ENCODE data around the gene KLC1. TPM values are rescaled to one million over a fixed set of nuclear protein-coding genes. Genes with fewer than 3 reads are reported as not detected.

Gene KLC1
- total RNA-seq, 1 experiment from 2014 or later: 121 TPM

- no peak for ATAC-seq
- intact Hi-C loops (cut with micrococcal nuclease): no loop called here
- Histone ChIP-seq H3K9ac (ENCODE audit: low read length) (no peak overlapping the region), H3K27me3 (ENCODE audit: insufficient read depth, low read length) (no peaks in the 10 kb centered on the region), H3K36me3 (ENCODE audit: control insufficient read depth in 1 of 2, insufficient read depth in 2 of 2, low read length in 2 of 2) (no peaks in the 10 kb centered on the region; a peak in 2 of 4 replicates), H3K4me2 (ENCODE audit: low read length) (no peak overlapping the region), H3K9me3 (ENCODE audit: control insufficient read depth in 1 of 2, insufficient read depth in 1 of 2, low read depth in 1 of 2, low read length in 2 of 2) (no peaks in the 10 kb centered on the region), H3K4me1 (ENCODE audit: control insufficient read depth in 1 of 2, insufficient read depth in 2 of 2, low read length in 2 of 2) (no peaks in the 10 kb centered on the region), H3K27ac (ENCODE audit: low read depth, low read length) (no peak overlapping the region), H3K4me3 (replicated peaks in 1 of 2; ENCODE audit: low read depth in 1 of 2, low read length in 2 of 2) (no peak overlapping the region), H3K9me2 (ENCODE audit: insufficient read depth) (no peaks in the 10 kb centered on the region), H2AFZ (ENCODE audit: low read depth, low read length, poor library complexity, severe bottlenecking) (no peak overlapping the region), H4K20me1 (ENCODE audit: insufficient read depth) (no peaks in the 10 kb centered on the region), H3K79me2 (ENCODE audit: insufficient read depth, low read length) (no peaks in the 10 kb centered on the region)
- ChIA-PET RAD21 (ENCODE audit: low non-redundant PET in 1 of 2, low total read pairs in 2 of 2, uncharacterized antibody in 2 of 2, unreplicated experiment in 2 of 2) (no interaction called here), POLR2A (no interaction called here), CTCF (no interaction called here)
- no TSS peak for BruUV-seq (replicated peaks)
- no peak for DNase-seq (ENCODE audit: low read depth, low spot score)
- TF ChIP-seq POLR2AphosphoS5 (IDR thresholded peaks at IDR 0.05; ENCODE audit: low read depth, low read length) (no peak), ZNF274 (IDR thresholded peaks at IDR 0.05; ENCODE audit: low read depth, low read length) (no peak), EGR1 (IDR thresholded peaks at IDR 0.05; ENCODE audit: low read depth) (no peak), SIN3A (IDR thresholded peaks at IDR 0.05; ENCODE audit: low read depth) (no peak), JUND (IDR thresholded peaks at IDR 0.05) (no peak), EZH2phosphoT487 (IDR thresholded peaks at IDR 0.05; ENCODE audit: borderline replicate concordance) (no peak), EZH2 (IDR thresholded peaks at IDR 0.05) (no peak), SRF (IDR thresholded peaks at IDR 0.05; ENCODE audit: low read depth) (no peak), MAX (IDR thresholded peaks at IDR 0.05) (no peak), ATF3 (IDR thresholded peaks at IDR 0.05) (no peak), CEBPB (IDR thresholded peaks at IDR 0.05; ENCODE audit: low read depth) (no peak), RAD21 (IDR thresholded peaks at IDR 0.05; ENCODE audit: low read depth) (no peak), SP1 (IDR thresholded peaks at IDR 0.05; ENCODE audit: low read depth) (no peak)
Observed at GRCh38 chr14:103745424-103745823, 116.4 kb downstream of the KLC1 start.

- BruUV-seq (replicated peaks): no TSS peak
- Histone ChIP-seq H3K27me3 (ENCODE audit: insufficient read depth, low read length) (no peaks in the 10 kb centered on the region), H3K4me3 (replicated peaks in 1 of 2; ENCODE audit: low read depth in 1 of 2, low read length in 2 of 2) (no peak overlapping the region), H3K36me3 (ENCODE audit: control insufficient read depth in 1 of 2, insufficient read depth in 2 of 2, low read length in 2 of 2) (no peaks in the 10 kb centered on the region; a peak in 2 of 4 replicates), H3K9ac (ENCODE audit: low read length) (no peak overlapping the region), H3K9me2 (ENCODE audit: insufficient read depth) (no peaks in the 10 kb centered on the region), H3K9me3 (ENCODE audit: control insufficient read depth in 1 of 2, insufficient read depth in 1 of 2, low read depth in 1 of 2, low read length in 2 of 2) (no peaks in the 10 kb centered on the region), H3K79me2 (ENCODE audit: insufficient read depth, low read length) (no peaks in the 10 kb centered on the region), H2AFZ (ENCODE audit: low read depth, low read length, poor library complexity, severe bottlenecking) (no peak overlapping the region), H3K27ac (ENCODE audit: low read depth, low read length) (no peak overlapping the region), H4K20me1 (ENCODE audit: insufficient read depth) (no peaks in the 10 kb centered on the region), H3K4me2 (ENCODE audit: low read length) (no peak overlapping the region), H3K4me1 (ENCODE audit: control insufficient read depth in 1 of 2, insufficient read depth in 2 of 2, low read length in 2 of 2) (no peaks in the 10 kb centered on the region)
- ATAC-seq (peak; percentile 27; the same call in 1 of the 2 replicates), DNase-seq (ENCODE audit: low read depth, low spot score) (no peak)
- TF ChIP-seq ZFX (IDR thresholded peaks at IDR 0.05): no peak
- TF ChIP-seq EGR1 (IDR thresholded peaks at IDR 0.05; ENCODE audit: low read depth): no peak
- TF ChIP-seq POLR2AphosphoS5 (IDR thresholded peaks at IDR 0.05; ENCODE audit: low read depth, low read length): no peak
- intact Hi-C loops (cut with micrococcal nuclease): no loop called here
- POLR2A ChIA-PET: no interaction called here
- CTCF ChIA-PET: no interaction called here
- RAD21 ChIA-PET (ENCODE audit: low non-redundant PET in 1 of 2, low total read pairs in 2 of 2, uncharacterized antibody in 2 of 2, unreplicated experiment in 2 of 2): no interaction called here
Observed at GRCh38 chr14:103746701-103747100, 117.7 kb downstream of the KLC1 start.

Data from HCT116 (cell line).